ENCODE measurements around the gene CAPZB. TPM values are rescaled to one million over a fixed set of nuclear protein-coding genes. Genes with fewer than 3 reads are reported as not detected.
A peak's percentile ranks its signal among the peaks of the same experiment; 100 is the strongest.

Gene CAPZB
- total RNA-seq, 2 donors from 2014 or later: 404 to 419 TPM

DNA sequence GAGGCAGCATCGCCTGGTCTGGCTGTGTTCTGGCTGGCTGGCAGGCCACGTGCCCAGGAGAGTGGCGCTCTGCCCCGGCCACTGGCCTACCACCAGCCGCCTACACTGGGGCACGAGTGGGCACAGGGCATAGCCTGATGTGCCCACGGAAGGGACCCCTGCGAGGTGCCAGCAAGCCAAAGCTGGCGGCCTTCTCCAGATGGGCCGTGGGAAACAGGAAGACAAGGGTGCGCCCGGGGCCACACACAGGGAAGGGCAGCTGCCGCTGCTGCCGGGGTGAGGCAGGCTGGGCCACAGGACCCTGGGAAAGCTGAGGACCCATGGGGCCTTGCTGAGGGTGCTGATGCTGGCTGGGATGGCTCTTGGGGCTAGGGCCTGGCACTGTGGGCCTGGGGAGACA lies 132.5 kb downstream of the CAPZB start:
- peaks cover 5 to 7% of the 10 kb centered on the region in 2 donors for H3K36me3 Mint-ChIP-seq
- peak overlapping the region in 1 of 2 donors; percentile 46 for H3K27ac Mint-ChIP-seq
- ATAC-seq (no peak), DNase-seq (ENCODE audit: low spot score in 2 of 2) (no peak)
- H3K9me3 Mint-ChIP-seq: no peaks in the 10 kb centered on the region

DNA sequence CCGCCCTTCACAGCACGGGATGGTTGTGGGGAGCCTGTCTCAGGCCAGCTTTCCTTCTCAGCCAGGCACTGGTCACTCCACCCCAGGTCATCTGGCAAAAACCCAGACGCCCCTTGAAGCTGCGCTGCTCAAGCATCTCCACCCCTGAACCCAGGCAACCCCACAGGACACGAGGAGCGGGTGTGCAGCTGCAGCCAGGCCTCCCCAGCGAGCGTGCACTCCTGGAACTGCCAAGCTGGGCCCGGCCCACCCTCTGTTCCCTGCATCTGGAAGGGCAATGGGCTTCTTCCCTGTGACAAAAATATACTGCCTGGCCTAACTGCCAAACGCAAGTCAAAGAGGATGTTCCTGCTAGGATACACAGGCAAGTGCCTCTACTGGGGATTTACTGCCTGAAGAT lies 133.5 kb downstream of the CAPZB start:
- H3K36me3 Mint-ChIP-seq: peaks cover 5 to 7% of the 10 kb centered on the region in 2 donors
- no peak for ATAC-seq
- H3K9me3 Mint-ChIP-seq: no peaks in the 10 kb centered on the region
- DNase-seq (ENCODE audit: low spot score in 2 of 2): no peak
- H3K27ac Mint-ChIP-seq: peak overlapping the region in 1 of 2 donors; percentile 55

DNA sequence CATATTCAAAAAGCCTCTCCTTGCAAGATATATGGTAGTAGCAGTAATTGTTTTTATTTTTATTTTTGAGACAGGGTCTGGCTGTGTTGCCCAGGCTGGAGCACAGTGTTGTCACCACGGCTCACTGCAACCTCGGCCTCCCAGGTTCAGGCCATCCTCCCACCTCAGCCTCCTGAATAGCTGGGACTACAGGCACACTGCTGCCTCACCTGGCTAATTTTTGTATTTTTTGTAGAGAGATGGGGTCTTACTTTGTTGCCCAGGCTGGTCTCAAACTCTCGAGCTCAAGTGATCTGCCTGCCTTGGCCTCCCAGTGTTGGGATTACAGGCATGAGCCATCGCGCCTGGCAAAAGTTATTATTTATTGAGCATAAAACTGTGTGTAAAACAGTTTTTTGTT lies 134.8 kb downstream of the CAPZB start:
- peak overlapping the region in 1 of 2 donors; percentile 44 for H3K27ac Mint-ChIP-seq
- peaks cover 2 to 5% of the 10 kb centered on the region in 2 donors for H3K36me3 Mint-ChIP-seq
- DNase-seq (ENCODE audit: low spot score in 2 of 2) (no peak), ATAC-seq (no peak)
- no peaks in the 10 kb centered on the region for H3K9me3 Mint-ChIP-seq

DNA sequence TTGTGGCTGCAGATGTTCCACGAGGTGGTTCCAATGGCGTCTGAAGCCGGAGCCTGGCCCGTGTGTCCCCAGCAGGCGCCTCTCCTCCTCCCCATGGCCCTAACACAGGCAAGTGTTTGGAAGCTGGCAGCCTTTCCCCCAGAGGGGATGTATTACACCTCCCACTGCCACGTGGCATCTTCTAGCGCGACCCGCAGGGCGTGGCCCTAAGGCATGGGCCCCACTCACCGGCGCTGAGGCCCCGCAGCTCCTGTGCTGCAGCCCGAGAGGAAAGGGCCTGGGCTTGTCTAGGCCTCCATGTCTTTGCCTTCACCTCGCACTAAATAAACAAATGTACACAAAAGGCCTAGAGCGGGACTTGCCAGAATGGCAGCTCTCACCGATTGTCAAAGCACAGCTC lies 135.3 kb downstream of the CAPZB start:
- H3K36me3 Mint-ChIP-seq: no peaks in the 10 kb centered on the region
- DNase-seq (ENCODE audit: low spot score in 2 of 2): no peak
- H3K27ac Mint-ChIP-seq: peak overlapping the region; percentile 44 to 50
- ATAC-seq: no peak
- no peaks in the 10 kb centered on the region for H3K9me3 Mint-ChIP-seq

DNA sequence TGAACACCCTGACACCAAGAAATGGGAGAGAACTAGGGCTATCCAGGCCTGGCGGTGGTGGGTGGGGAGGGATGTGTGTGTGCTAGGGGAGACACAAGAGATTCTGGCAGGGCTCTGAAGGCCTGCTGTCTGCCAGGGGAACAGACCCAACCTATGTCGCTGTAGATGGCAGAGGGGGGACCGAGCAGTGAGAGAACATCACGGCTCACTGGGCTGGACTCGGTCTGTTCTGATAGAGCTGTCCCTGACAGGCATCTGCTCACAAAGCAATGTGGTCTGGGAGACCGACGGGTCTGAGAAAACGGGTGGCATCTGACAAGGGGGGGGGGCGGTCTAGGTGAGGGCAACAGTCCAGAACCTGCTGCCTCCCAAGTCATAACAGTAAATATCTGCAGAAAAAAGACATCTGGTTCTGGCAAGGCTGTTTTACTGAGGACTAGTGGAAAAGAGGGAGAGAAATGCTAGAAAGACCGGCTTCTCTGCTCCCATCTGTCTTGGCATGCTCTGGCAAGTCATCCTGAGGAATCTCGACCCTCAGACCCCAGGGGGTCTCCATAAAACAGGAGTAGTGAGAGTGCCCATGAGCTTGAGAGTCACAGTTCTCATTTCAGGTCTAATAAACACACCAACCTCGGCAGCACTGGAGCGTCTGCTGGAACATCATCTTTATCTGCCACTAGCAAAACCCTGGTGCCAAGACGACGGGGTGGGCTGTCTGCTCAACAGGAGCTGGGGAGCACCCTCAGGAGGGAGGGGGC lies 136.7 kb downstream of the CAPZB start:
- ATAC-seq (no peak), DNase-seq (ENCODE audit: low spot score in 2 of 2) (no peak)
- no peaks in the 10 kb centered on the region for H3K36me3 Mint-ChIP-seq
- peak overlapping the region in 1 of 2 donors; percentile 62 for H3K27ac Mint-ChIP-seq
- H3K9me3 Mint-ChIP-seq: no peaks in the 10 kb centered on the region

DNA sequence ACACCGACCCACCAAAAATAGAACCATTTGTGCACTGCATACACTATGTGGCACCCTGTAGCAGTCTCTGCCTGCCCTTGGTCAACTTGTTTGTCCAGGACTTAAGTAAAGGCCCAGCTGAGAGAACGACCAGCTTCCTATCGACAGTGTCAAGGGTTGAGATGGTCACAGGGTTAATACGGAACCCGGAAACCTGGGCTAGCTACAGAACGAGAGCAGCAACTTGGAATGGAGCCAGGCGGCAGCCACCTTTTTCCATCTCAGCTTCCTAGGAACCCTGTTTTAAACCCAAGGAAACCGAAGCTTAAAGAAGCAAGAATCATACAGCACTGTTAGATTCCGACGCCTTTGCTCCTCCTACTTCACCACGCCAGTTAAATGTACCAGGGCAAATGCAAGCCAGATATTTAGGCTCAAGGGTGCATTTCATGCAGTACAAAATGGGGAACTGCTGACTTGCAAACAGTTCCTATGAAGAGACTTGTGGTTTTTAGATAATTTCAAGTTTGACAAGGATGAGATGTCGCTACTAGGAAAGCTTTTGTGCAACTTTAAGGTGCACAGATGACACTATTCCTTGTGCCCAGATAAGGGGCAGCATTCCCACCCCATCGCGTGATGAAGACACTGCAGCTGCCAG lies 137.7 kb downstream of the CAPZB start:
- Mint-ChIP-seq H3K36me3 (no peaks in the 10 kb centered on the region), H3K9me3 (no peaks in the 10 kb centered on the region), H3K27ac (peak overlapping the region; percentile 29 to 62)
- no peak for DNase-seq (ENCODE audit: low spot score in 2 of 2)
- no peak for ATAC-seq

DNA sequence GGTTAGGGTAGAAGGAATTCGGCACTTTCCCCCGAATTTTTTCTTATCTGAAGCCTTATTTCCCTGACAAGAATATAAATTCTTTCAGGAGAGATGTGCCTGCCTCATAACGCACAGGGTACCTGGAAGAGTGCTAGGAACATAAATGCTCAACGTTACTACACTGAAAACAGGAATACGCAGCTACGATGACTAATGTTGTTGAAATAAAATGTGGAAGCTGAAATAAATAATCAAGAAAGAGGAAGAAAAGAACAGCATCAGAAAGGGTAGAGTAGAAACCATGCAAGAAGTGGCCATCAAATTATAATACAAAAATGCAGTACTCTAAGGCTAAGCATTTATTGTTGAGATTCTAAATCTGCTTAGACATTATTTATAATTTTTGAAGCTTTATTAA lies 139.3 kb downstream of the CAPZB start:
- no peak for ATAC-seq
- Mint-ChIP-seq H3K27ac (peak overlapping the region in 1 of 2 donors; percentile 66), H3K9me3 (no peaks in the 10 kb centered on the region), H3K36me3 (no peaks in the 10 kb centered on the region)
- DNase-seq (ENCODE audit: low spot score in 2 of 2): no peak

DNA sequence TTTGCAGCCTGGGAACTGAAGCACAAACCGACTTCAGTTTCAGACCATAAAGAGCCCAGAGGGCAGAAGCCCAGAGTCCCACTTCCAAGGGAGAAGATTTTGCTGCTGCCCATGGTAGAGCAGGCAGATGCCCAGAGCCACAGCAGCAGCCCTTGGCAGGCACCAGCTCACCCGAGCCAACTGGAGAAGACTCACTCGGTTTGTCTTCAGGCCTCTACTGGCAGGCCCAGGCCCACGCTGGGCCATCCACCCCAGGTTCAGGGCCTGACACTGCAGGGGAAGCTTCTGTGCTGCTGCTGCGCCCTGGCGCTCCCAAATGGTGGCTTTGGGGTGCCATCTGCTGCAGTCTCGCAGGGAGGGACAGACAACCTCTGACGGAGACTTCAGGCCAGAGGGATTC lies 139.9 kb downstream of the CAPZB start:
- H3K36me3 Mint-ChIP-seq: no peaks in the 10 kb centered on the region
- peak overlapping the region in 1 of 2 donors; percentile 66 for H3K27ac Mint-ChIP-seq
- no peak for ATAC-seq

DNA sequence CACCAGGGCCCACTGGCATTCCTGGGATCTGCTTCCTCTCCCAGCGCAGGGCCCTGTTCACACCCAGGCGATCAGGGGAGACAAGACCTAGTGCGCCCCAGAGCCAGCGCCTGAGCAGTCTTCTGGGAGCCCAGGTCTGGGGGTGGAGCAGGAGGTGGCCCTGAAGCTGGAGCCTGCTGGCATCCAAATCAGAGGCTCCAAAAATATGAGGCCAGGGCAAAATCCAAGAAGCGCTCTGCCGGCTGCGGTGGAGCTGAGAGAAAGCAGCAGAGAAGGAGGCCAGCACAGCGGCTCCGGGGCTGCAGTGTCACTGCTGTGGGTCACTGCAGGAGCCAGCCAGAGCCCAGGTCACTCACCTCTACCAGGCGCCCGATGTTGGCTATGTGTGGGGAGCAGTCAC lies 140.5 kb downstream of the CAPZB start:
- peak overlapping the region; percentile 65 to 68 for H3K27ac Mint-ChIP-seq
- no peak for ATAC-seq
- DNase-seq (ENCODE audit: low spot score in 2 of 2): no peak
- H3K36me3 Mint-ChIP-seq: no peaks in the 10 kb centered on the region
- H3K9me3 Mint-ChIP-seq: no peaks in the 10 kb centered on the region

More for the DNA sequence above, 139.9 kb downstream of the CAPZB start:
- H3K9me3 Mint-ChIP-seq: no peaks in the 10 kb centered on the region
- DNase-seq (ENCODE audit: low spot score in 2 of 2): no peak

DNA sequence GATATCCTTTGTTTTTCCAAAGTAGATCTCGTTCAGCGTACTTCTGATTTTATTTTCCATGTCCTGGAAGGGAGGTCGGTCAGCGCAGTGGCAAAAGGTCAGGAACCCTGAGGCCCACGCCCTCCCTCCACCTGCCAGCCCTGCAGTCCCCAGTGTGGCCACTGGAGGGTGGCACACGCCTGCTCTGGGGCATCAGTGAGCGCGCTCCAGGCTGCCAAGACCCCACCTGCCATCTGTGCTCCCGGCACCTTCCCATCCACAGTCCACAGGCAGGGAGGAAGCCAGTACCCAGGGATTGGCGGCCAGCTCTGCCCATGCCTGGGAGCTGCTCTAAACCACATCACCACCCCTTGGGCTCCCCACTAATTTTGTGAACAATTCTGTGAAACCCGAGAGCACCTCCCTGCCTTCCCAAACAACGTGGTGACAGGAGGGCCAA lies 140.9 kb downstream of the CAPZB start:
- DNase-seq (ENCODE audit: low spot score in 2 of 2): peak in 1 of 2 donors; percentile 60
- Mint-ChIP-seq H3K27ac (peak overlapping the region in 1 of 2 donors; percentile 65), H3K9me3 (no peaks in the 10 kb centered on the region), H3K36me3 (no peaks in the 10 kb centered on the region)
- ATAC-seq: peak; percentile 60 to 69

DNA sequence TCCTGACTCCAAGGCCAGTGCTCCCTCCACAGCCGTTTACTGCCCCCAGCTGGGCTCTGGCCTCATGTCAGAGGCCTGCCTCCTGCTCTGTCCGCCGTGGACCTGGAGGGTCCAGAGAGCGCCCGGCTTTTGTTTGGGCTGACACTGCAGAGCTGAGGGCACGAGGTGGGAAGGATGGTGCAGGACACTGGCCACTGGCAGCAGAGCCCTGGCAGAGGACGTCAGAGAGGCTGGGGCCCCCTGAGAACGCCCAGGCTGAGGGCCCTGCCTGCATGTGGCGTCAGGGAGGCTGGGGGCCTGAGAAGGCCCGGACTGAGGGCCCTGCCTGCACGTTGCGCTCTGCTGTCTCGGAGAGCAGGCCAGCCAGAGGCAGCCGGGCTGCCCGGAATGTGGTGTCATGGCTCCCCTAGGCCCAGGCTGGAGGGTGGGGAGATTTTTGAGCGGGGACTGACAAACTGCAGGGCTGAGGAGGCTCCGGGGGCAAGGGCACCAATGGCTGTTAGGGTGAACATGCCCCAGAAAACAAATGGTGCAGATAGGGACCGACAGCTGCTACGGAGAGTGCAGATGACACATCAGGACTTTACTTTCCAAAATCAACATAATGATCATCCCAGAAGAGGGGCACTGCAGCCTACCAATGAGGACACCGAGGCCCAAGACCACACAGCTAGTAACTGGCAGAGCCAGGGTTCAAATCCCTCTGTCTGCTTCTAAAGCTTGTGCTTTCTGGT lies 141.6 kb downstream of the CAPZB start:
- H3K9me3 Mint-ChIP-seq: no peaks in the 10 kb centered on the region

DNA sequence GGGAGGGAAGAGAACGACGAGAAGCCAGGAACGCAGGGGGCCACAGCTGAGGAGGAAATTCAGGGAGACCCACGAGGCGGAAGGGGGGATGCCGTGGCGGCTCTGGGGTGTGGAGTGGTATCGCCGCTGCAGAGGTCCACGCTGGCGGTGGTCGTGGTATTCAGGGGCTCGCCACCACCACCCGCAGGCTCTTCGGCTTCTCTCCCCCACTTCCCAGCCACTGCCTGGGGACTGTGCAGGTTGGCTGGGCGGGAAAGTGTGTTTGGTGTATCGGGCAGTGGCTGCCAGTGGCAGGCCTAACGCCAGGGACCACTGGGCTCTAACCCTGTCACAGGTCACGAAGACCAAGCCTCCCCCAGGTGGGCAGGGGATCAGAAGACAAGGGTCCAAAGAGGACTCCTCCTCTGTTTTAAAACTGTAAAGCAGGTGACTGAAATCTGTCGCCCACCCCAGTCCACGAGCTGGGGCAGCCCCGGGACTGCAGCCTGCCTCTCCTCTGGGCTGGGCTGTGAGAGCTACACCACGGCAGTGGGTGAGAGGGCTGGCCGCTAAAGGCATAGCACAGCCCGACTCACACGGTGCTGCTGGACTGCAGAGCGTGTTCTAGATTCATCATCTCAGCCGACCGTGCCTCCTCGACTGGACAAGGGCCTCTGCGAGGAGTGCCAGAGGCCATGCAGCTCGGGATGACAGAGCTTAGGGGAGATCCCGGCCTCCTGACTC lies 142.3 kb downstream of the CAPZB start:
- Mint-ChIP-seq H3K27ac (no peak overlapping the region), H3K36me3 (no peaks in the 10 kb centered on the region)
- DNase-seq (ENCODE audit: low spot score in 2 of 2): no peak

More for the DNA sequence above, 141.6 kb downstream of the CAPZB start:
- H3K36me3 Mint-ChIP-seq: no peaks in the 10 kb centered on the region
- ATAC-seq (peak in 1 of 2 donors; percentile 9), DNase-seq (ENCODE audit: low spot score in 2 of 2) (no peak)
- H3K27ac Mint-ChIP-seq: peak overlapping the region in 1 of 2 donors; percentile 65

DNA sequence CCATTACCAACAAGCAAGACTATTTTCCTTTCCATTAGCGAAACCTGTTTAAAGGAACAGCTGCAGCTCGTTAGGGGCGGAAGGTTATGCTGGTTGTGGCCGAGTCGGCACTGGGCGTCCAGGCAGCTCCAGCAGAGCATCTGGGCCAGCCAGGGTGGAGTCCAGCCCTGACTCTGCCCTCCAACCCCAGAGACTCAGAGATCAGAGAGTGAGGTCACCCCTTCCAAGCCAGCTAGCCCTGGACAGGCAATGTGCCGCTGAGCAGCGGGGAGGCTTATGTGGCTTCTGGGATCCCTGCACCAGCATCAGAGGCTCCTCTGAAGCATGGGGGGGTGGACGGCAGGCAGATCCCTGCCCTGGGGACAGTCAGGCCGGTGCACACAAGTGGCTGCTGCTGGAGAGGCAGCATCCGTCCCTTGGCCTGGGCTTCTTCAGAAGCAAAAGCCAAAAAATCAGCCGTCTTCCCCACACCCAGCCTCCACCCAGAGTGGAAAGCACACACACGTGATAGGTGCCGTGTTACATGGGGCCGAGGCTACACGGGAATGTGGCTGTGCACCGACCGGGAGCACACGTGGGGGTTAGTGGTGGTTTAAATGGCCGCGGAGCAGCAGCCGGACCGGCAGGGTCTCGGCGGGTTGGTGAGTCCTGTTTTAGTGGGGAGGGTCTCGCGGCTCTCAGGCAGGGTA lies 143.1 kb downstream of the CAPZB start:
- DNase-seq (ENCODE audit: low spot score in 2 of 2): no peak
- Mint-ChIP-seq H3K9me3 (no peaks in the 10 kb centered on the region), H3K27ac (peak overlapping the region; percentile 12 to 65), H3K36me3 (no peaks in the 10 kb centered on the region)
- no peak for ATAC-seq

More for the DNA sequence above, 142.3 kb downstream of the CAPZB start:
- ATAC-seq: no peak
- no peaks in the 10 kb centered on the region for H3K9me3 Mint-ChIP-seq

DNA sequence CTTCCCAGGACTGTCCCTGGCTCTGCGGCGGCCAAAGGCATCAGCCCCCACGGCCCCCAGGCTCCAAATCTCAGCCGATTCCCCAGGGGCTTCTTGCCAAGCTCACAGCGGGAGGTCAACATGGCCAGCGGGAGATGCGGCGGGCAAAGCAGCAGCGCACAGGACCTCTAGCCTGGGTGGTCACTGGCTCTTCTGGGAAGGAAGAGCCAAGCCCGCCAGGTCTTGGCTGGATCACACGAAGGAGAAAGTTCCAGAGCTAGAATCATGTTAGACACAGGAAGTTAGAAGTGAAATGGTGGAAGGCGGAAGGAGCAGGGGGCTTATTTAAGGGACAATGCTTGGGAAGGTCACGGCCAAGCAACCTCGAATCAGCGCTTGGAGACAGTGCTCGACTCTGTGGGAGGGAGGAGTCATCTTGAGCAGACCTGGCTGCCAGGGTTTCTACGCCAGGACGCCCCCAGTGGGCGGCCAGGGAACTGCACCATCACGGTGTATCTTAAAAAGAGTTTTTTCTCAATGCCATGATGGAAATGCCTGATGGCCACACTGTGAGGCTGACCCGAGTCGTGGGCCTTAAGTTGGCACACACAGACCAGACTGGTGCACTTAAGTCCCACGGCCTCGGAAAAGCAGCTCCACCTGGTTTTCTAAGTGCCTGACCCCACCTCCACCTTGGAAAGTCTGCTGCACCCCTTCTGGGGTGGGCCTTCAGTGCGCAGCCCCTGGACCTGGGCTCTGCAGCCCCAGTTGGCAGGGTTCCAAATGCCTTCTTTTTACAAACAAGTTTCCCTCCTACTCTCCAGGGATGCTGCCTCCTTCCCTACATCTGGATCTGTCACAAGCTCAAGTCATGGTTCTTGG lies 143.9 kb downstream of the CAPZB start:
- Mint-ChIP-seq H3K36me3 (no peaks in the 10 kb centered on the region), H3K9me3 (no peaks in the 10 kb centered on the region), H3K27ac (peak overlapping the region; percentile 81)
- ATAC-seq: peak; percentile 45 to 61
- peak; percentile 75 to 84 for DNase-seq (ENCODE audit: low spot score in 2 of 2)

DNA sequence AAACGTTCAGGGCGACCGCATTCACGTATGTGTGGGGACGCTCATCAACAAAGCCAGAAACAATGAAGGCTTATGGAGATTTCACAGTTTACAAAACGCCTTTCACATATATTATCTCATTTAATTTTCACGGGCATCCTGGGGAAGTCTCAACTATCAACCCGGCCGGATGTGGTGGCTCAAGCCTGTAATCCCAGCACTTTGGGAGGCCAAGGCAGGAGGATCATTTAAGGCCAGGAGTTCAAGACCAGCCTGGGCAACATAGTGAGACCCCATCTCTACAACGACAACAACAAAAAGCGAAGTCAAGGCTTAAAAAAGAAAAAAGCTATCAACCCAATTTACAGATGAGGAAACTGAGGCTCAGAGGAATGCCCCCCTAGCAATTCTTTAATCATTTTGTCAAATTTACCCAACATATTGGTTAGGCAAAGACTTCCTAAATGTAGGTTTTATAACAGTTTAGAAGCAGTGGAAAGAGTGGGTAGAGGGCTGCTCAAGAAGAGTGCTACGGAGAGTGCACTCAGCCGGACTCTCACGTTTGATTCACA lies 144.9 kb downstream of the CAPZB start:
- ATAC-seq (no peak), DNase-seq (ENCODE audit: low spot score in 2 of 2) (no peak)
- Mint-ChIP-seq H3K36me3 (no peaks in the 10 kb centered on the region), H3K27ac (peak overlapping the region; percentile 81), H3K9me3 (no peaks in the 10 kb centered on the region)
